CD14-positive monocyte (primary cell): ENCODE measurements around the gene MEIS1. TPM values are rescaled to one million over a fixed set of nuclear protein-coding genes. Genes with fewer than 3 reads are reported as not detected.

ENCODE experiments used
- DNase-seq, 3 donors: peaks; one replicate each; pipeline ENCODE4 v3.0.0-alpha.2; 2011 to 2022
- H2AFZ ChIP-seq: 2 replicates; pipeline ENCODE4 v1.6.0; 2012; ENCODE audit warnings: mild to moderate bottlenecking, low read depth, low read length, inconsistent platforms; ENCODE audit not compliant: insufficient read depth, poor library complexity, severe bottlenecking
- H3K27ac ChIP-seq, 2 donors: 1 replicate in 1 of 2; 2 replicates in 1 of 2; pipeline ENCODE4 v1.5.1; 2012 to 2013; ENCODE audit warnings: low read length in 2 of 2, control low read depth in 1 of 2, inconsistent platforms in 1 of 2, low read depth in 1 of 2, mild to moderate bottlenecking in 1 of 2
- H3K27me3 ChIP-seq, 2 donors: one replicate each; pipeline versions ENCODE4 v1.6.0 to v1.6.1; 2011 to 2013; ENCODE audit warnings: low read length in 2 of 2; ENCODE audit not compliant: control insufficient read depth in 2 of 2, insufficient read depth in 2 of 2
- H3K36me3 ChIP-seq, 2 donors: replicated peaks in 1 of 2; 1 replicate in 1 of 2; 2 replicates in 1 of 2; pipeline versions ENCODE4 v1.5.1 to v1.6.1; 2012 to 2013; ENCODE audit warnings: low read length in 2 of 2, control low read depth in 1 of 2, inconsistent platforms in 1 of 2, mild to moderate bottlenecking in 1 of 2; ENCODE audit not compliant: insufficient read depth in 2 of 2, control insufficient read depth in 1 of 2
- H3K4me1 ChIP-seq, 2 donors: 1 replicate in 1 of 2; 2 replicates in 1 of 2; pipeline versions ENCODE4 v1.5.1 to v1.6.1; 2012 to 2013; ENCODE audit warnings: low read length in 2 of 2, control low read depth in 1 of 2, inconsistent platforms in 1 of 2, mild to moderate bottlenecking in 1 of 2, moderate library complexity in 1 of 2; ENCODE audit not compliant: insufficient read depth in 2 of 2, control insufficient read depth in 1 of 2
- H3K4me2 ChIP-seq: replicated peaks from 2 replicates; pipeline ENCODE3; 2012; ENCODE audit warnings: low read length, moderate library complexity, mild to moderate bottlenecking; ENCODE audit not compliant: poor library complexity, severe bottlenecking; ENCODE audit errors: extremely low read depth
- H3K4me3 ChIP-seq, 3 experiments: fragments of 200-600 bp in 1 of 3; sonication (generic) in 1 of 3; replicated peaks in 1 of 3; 1 replicate in 2 of 3; 2 replicates in 1 of 3; pipeline ENCODE4 v1.5.1; 2011 to 2013; ENCODE audit warnings: low read length in 3 of 3, mild to moderate bottlenecking in 3 of 3, control low read depth in 2 of 3, low read depth in 2 of 3, inconsistent platforms in 1 of 3, moderate library complexity in 1 of 3
- H3K79me2 ChIP-seq: 2 replicates; pipeline ENCODE4 v1.6.0; 2012; ENCODE audit warnings: mild to moderate bottlenecking, control low read depth, inconsistent platforms, low read length, moderate library complexity; ENCODE audit not compliant: insufficient read depth
- H3K9ac ChIP-seq: 2 replicates; pipeline ENCODE4 v1.6.0; 2017; ENCODE audit warnings: low read length, mild to moderate bottlenecking; ENCODE audit not compliant: insufficient read depth, poor library complexity, severe bottlenecking
- H3K9me3 ChIP-seq, 2 donors: replicated peaks in 1 of 2; 1 replicate in 1 of 2; 2 replicates in 1 of 2; pipeline versions ENCODE4 v1.5.1 to v1.6.1; 2012 to 2013; ENCODE audit warnings: low read length in 2 of 2, control low read depth in 1 of 2; ENCODE audit not compliant: control insufficient read depth in 1 of 2, insufficient read depth in 1 of 2
- H4K20me1 ChIP-seq: 2 replicates; pipeline ENCODE4 v1.6.0; 2012; ENCODE audit warnings: mild to moderate bottlenecking, low read length, control low read depth, moderate library complexity; ENCODE audit not compliant: insufficient read depth
- H3K27ac Mint-ChIP-seq, 7 donors: one replicate each; pipeline ENCODE4 v1.8.0; 2020; ENCODE audit warnings: mild to moderate bottlenecking in 7 of 7, mixed read lengths in 7 of 7, moderate library complexity in 6 of 7, inconsistent platforms in 2 of 7
- H3K27me3 Mint-ChIP-seq, 3 donors: one replicate each; pipeline ENCODE4 v1.8.0; 2021 to 2022; ENCODE audit warnings: low read depth in 3 of 3, mild to moderate bottlenecking in 3 of 3, mixed read lengths in 3 of 3, moderate library complexity in 3 of 3, inconsistent platforms in 1 of 3
- H3K36me3 Mint-ChIP-seq, 2 donors: one replicate each; pipeline ENCODE4 v1.8.0; 2020; ENCODE audit warnings: mixed read lengths in 2 of 2, inconsistent platforms in 1 of 2, mild to moderate bottlenecking in 1 of 2
- H3K4me1 Mint-ChIP-seq: one replicate; pipeline ENCODE4 v1.8.0; 2020; ENCODE audit warnings: mild to moderate bottlenecking, mixed read lengths
- H3K4me3 Mint-ChIP-seq, 2 donors: one replicate each; pipeline ENCODE4 v1.8.0; 2020; ENCODE audit warnings: mild to moderate bottlenecking in 2 of 2, mixed read lengths in 2 of 2, moderate library complexity in 1 of 2
- H3K9me3 Mint-ChIP-seq, 7 donors: one replicate each; pipeline ENCODE4 v1.8.0; 2020 to 2022; ENCODE audit warnings: mixed read lengths in 7 of 7, mild to moderate bottlenecking in 6 of 7, moderate library complexity in 6 of 7, inconsistent platforms in 2 of 7
- WGBS: methylation state at CpG from one replicate; pipeline ENCODE4 v1.1.5; 2013; ENCODE audit warnings: missing lambda C conversion rate; ENCODE audit not compliant: insufficient coverage; 5-methylcytosine and 5-hydroxymethylcytosine counted together
- intact Hi-C, 2 donors: fragments of 100-400 bp; cut with micrococcal nuclease; formaldehyde crosslinking; loops; one replicate each; pipeline versions ENCODE4 v1.15.0 to v1.15.1; 2023
- polyA plus RNA-seq, 3 donors: library from polyadenylated mRNA; depleted of rRNA in 1 of 3; unstranded in 2 of 3; stranded (reverse) in 1 of 3; fragments of 300-500 nt in 2 of 3; fragments of >200 nt in 1 of 3; fragmentation: Illumina TruSeq in 2 of 3; gene quantifications; 1 replicate in 2 of 3; 2 replicates in 1 of 3; pipeline ENCODE4 v1.2.3, GENCODE V29; 2012 to 2021
- TF ChIP-seq, protein P1 (sequence below): fragments of 200-600 bp; IDR thresholded peaks from one replicate; pipeline ENCODE4 v1.8.0; 2022; ENCODE audit warnings: antibody characterized with exemption, mild to moderate bottlenecking

The MEIS1 gene
- polyA plus RNA-seq, 3 donors: 0.09 to 0.40 TPM; not detected in 1

GRCh38 chr2:66536997-66537396 lies 102.1 kb downstream of the MEIS1 start:
- Mint-ChIP-seq H3K9me3 (peaks cover 0 to 3% (median 0%) of the 10 kb centered on the region in 7 donors), H3K27ac (no peak overlapping the region), H3K27me3 (no peaks in the 10 kb centered on the region), H3K4me1 (no peaks in the 10 kb centered on the region), H3K36me3 (no peaks in the 10 kb centered on the region), H3K4me3 (no peak overlapping the region)
- 100% methylated on average over 1 of the region's 2 CpGs for WGBS
- intact Hi-C loops: no loop called here
- Histone ChIP-seq H3K4me1 (no peaks in the 10 kb centered on the region), H3K36me3 (no peaks in the 10 kb centered on the region), H3K27ac (no peak overlapping the region), H3K9me3 (no peaks in the 10 kb centered on the region), H3K9ac (no peak overlapping the region), H2AFZ (no peak overlapping the region), H3K27me3 (no peaks in the 10 kb centered on the region), H4K20me1 (no peaks in the 10 kb centered on the region), H3K4me3 (no peak overlapping the region), H3K79me2 (no peaks in the 10 kb centered on the region), H3K4me2 (no peak overlapping the region)
- DNase-seq: no peak
- TF ChIP-seq, protein P1, sequence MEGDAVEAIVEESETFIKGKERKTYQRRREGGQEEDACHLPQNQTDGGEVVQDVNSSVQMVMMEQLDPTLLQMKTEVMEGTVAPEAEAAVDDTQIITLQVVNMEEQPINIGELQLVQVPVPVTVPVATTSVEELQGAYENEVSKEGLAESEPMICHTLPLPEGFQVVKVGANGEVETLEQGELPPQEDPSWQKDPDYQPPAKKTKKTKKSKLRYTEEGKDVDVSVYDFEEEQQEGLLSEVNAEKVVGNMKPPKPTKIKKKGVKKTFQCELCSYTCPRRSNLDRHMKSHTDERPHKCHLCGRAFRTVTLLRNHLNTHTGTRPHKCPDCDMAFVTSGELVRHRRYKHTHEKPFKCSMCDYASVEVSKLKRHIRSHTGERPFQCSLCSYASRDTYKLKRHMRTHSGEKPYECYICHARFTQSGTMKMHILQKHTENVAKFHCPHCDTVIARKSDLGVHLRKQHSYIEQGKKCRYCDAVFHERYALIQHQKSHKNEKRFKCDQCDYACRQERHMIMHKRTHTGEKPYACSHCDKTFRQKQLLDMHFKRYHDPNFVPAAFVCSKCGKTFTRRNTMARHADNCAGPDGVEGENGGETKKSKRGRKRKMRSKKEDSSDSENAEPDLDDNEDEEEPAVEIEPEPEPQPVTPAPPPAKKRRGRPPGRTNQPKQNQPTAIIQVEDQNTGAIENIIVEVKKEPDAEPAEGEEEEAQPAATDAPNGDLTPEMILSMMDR: no peak

DNA sequence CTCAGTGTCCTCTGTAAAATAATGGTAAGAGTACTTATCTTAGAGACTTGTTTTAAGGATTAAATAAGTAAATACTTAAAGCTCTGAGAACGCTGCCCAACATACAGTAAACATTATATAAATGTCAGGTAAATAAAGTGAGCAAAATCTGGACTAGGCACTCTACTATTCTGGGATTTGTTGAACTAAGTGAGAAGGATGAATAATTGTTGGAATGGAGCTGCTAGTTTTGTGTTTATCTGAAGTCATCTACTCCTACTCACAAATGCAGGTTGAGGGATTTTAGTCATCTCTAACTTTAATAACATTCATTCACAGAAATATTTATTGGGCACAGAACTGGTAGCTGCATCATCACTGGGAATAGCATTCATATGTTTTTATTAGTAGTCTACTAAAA lies 103.4 kb downstream of the MEIS1 start:
- H3K4me1 ChIP-seq: no peaks in the 10 kb centered on the region
- H3K9me3 ChIP-seq: no peaks in the 10 kb centered on the region
- no peak overlapping the region for H3K4me3 ChIP-seq
- intact Hi-C loops: no loop called here
- TF ChIP-seq, protein P1: no peak
- H2AFZ ChIP-seq: no peak overlapping the region
- no peaks in the 10 kb centered on the region for H3K36me3 Mint-ChIP-seq
- no peak overlapping the region for H3K4me2 ChIP-seq
- no peaks in the 10 kb centered on the region for H3K27me3 ChIP-seq
- H3K9me3 Mint-ChIP-seq: no peaks in the 10 kb centered on the region
- H3K27ac Mint-ChIP-seq: no peak overlapping the region
- no peaks in the 10 kb centered on the region for H4K20me1 ChIP-seq
- no peaks in the 10 kb centered on the region for H3K36me3 ChIP-seq
- H3K9ac ChIP-seq: no peak overlapping the region
- no peak overlapping the region for H3K27ac ChIP-seq
- peaks cover 0 to 2% (median 0%) of the 10 kb centered on the region in 3 donors for H3K27me3 Mint-ChIP-seq
- H3K4me1 Mint-ChIP-seq: no peaks in the 10 kb centered on the region
- no peak for DNase-seq
- WGBS: no CpG with 5 or more reads among the region's 1 CpG
- H3K4me3 Mint-ChIP-seq: no peak overlapping the region
- H3K79me2 ChIP-seq: no peaks in the 10 kb centered on the region
